AG08395 (cell line): ENCODE results near the gene ELOA.
A peak's percentile ranks its signal among the peaks of the same experiment; 100 is the strongest.
"Not testable (repeated sequence)": the region's sequence is repeated elsewhere in the genome, so short reads cannot be mapped to it uniquely, and the experiment has no call there.

Experiments used
- DNase-seq: peaks from one replicate; pipeline ENCODE4 v3.0.0; 2012; ENCODE audit warnings: mixed read lengths, low spot score

ELOA gene

DNA sequence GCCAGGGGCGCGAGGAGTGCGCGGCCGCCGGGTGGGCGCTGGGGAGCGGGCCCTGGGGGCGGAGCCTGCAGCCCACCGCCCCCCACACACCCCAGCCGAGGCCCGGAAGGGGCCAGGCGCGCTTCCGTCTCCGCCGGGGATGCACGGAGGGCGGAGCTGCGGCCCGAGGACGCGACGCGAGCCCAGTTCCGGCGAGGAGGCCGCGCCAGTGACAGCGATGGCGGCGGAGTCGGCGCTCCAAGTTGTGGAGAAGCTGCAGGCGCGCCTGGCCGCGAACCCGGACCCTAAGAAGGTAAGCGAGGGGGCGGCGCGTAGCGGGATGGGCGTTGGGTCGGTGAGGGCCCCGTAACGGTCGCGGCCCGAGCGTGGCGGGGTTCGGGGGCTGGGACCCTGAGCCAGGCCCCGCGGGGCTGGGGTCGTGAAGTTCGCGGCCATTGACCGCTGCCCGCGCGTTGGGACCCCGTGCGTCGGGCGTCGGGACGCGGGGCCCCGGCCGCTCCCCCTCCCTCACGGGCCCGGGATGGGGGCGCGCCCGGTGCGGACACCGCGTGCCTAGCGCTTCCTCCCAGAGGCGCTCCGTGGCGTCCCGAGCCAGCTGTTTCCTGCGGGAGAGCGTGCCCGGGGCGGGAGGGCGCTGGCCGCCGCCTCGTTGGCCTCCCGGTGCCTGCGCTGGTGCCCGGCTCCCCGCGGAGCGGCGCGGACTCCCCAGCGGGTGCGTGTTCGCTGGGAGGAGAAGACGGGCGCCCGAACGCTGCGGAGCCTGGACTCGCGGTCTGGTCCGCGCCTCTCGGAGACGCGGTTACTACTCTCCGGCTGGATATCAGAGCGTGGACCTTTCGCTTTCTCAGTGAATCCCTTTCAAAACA is at the start of gene ELOA:
TSS of gene ELOA (plus strand) at position 185 of the 866 bp plus-strand sequence. CDS start at position 218, 33 bp downstream.
- peak; percentile 87 for DNase-seq

DNA sequence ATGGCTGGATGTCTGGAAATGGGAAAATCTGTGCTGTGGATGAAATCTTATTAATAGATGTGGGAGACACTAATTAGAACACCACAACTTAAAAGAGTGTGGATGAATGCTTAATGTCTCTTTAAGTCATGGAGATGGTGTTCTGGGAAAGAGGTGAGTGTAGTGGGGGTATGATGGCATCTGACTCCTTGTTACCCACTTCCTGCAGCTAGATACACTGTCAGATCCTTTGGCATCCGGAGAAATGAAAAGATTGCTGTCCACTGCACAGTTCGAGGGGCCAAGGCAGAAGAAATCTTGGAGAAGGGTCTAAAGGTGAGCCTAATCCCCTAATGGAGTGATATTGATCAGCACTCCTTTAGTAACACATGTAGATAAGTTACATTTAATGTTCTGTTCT is 49.7 kb upstream of the ELOA start:
- DNase-seq: no peak

DNA sequence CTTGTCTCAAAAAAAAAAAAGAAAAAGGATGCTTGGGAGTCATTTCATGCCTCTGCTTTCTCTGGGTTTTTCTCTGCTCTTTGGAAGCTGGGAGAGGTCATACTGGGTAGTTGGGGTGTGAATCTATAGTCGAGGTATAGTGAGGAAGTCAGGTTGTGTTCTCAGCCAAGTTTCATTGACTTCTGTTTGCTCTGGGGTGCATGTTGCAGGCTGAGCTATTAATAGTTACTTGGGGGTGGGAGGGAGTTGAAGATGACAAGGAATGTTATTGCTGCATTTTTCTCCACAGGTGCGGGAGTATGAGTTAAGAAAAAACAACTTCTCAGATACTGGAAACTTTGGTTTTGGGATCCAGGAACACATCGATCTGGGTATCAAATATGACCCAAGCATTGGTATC is 48.9 kb upstream of the ELOA start:
- DNase-seq: no peak

DNA sequence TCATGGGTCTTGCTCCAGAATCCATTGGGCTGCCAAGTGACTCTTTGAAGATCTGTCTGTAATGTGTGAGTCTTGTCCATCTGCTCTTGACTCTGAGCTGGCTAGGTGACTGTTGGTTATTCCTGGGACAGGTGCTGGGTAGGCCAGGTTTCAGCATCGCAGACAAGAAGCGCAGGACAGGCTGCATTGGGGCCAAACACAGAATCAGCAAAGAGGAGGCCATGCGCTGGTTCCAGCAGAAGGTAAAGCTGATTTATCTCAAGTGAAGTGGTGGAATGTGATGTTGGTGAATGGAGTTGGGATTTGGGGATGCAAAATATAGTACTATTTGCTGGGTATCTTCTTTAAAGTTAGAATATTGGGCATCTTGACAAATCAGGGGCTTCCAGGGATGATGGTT is 47.6 kb upstream of the ELOA start:
- DNase-seq: no peak

DNA sequence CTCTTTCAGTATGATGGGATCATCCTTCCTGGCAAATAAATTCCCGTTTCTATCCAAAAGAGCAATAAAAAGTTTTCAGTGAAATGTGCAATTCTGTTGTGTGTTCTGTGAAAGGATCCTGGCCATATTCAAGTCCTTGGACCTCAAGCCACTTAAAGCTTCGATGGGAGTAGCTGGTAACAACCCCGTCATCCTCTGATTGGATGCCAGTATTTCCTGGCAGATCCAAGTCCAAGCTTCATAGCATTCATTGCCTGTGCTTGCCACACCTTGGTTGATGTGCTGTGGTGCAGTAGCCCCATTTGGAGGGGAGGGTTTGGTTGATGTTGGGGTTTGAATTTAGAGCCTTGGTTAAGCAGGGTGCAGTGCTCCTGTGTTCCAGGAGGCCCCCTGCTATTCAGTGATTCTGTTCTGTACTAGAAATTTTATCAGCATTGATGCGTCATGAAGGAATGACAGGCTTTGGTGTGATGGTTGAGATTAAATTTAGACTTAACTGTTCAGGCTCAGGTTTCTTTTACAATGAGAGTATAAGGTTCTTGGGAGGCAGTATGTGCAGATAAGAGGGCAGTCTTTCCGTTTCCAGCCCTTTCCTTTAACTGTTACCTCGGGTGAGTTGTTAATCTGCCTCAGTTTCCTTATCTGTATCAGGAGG is 46.8 kb upstream of the ELOA start:
- no peak for DNase-seq

DNA sequence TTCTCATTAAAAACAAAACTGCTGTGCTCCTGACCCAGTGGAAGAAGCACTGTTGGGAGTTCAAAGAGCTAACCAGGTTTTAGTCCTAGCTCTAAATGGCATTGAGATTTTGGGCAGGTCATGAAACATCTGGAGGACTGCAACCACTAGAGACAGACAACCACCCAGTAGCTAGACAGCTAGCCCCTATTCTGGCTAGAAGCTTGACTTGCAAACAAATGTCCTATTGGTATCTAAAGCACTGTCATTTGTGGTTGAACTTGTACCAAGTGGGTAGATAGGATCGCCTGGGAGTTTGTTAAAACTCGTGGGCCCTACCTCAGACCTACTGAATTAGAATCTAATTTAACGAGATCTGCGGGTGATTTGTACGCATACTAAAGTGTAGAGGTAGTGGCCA is 44.8 kb upstream of the ELOA start:
- DNase-seq: no peak

GRCh38 chr1:23699280-23700179 is 43.7 kb upstream of the ELOA start:
- no peak for DNase-seq

DNA sequence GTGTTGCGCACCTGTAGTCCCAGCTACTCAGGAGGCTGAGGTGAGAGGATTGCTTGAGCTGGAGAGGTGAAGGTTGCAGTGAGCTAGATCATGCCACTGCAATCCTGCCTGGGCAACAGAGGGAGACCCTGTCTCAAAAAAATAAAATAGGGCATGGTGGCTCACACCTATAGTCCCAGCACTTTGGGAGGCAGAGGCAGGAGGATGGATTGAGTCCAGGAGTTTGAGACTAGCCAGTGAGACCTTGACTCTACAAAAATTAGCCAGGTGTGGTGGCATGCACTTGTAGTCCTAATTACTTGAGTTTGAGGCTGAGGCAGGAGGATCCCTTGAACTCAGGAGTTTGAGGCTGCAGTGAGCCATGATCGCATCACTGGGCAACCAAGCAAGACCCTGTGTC is 42.0 kb upstream of the ELOA start:
- no peak for DNase-seq

- no peak for DNase-seq
Observed at GRCh38 chr1:23701996-23702395, 41.3 kb upstream of the ELOA start.

- no peak for DNase-seq
Observed at GRCh38 chr1:23704834-23705495, 38.3 kb upstream of the ELOA start.

GRCh38 chr1:23709229-23709628 is 34.0 kb upstream of the ELOA start:
- DNase-seq: no peak

- DNase-seq: peak; percentile 53
Observed at GRCh38 chr1:23718482-23718881, 24.8 kb upstream of the ELOA start.

- no peak for DNase-seq
Observed at GRCh38 chr1:23719162-23719820, 24.0 kb upstream of the ELOA start.

- DNase-seq: no peak
Observed at GRCh38 chr1:23720256-23720995, 22.8 kb upstream of the ELOA start.

- DNase-seq: no peak
Observed at GRCh38 chr1:23722652-23723051, 20.6 kb upstream of the ELOA start.

DNA sequence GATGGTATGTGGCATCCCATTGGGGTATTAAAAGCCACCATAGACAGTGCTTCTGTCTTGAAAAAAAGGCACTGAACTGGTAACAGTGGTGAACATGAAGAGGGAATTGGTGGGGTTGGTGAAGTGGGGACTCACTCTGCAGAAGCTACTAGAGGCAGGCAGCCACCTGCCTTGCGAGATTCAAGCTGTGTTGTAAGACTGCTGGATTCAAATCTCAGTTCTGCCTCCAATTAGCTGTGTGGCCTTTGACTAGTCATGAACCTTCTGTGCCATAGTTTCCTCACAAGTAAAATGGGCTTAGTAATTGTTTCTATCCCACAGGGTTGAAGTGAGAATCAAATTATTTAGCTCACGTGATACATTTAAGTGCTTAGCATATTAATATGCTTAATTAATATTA is 16.6 kb upstream of the ELOA start:
- no peak for DNase-seq

- DNase-seq: peak; percentile 63
Observed at GRCh38 chr1:23727362-23727811, 15.9 kb upstream of the ELOA start.

GRCh38 chr1:23732363-23733224 is 10.7 kb upstream of the ELOA start:
- peak; percentile 49 for DNase-seq

DNA sequence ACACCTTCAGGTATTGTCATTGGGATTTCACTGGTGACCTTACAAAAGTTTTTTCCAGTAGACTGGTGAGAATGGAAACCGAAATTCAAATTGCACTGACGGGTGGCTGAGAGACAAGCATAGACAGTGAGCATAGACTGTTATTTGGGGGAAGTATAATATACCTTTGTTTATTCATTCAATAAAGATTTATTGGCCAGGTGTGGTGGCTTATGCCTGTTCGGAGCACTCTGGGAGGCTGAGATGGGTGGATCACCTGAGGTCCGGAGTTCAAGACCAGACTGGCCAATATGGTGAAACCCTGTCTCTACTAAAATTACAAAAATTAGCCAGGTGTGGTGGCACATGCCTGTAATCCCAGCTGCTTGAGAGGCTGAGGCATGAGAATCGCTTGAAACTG is 10.0 kb upstream of the ELOA start:
- DNase-seq: not testable (repeated sequence)
